Measurements from ENCODE around the gene PITPNB. TPM values are rescaled to one million over a fixed set of nuclear protein-coding genes. Genes with fewer than 3 reads are reported as not detected.

The PITPNB gene
- total RNA-seq, 1 donor from 2014 or later = 74.4 TPM

GRCh38 chr22:27918341-27919221 is 475 bp downstream of the PITPNB start:
- Mint-ChIP-seq H3K4me1 (ENCODE audit: low read depth) (peaks cover 27% of the 10 kb centered on the region), H3K9me3 (ENCODE audit: low read depth) (no peaks in the 10 kb centered on the region), H3K27ac (peak overlapping the region; percentile 99), H3K27me3 (no peaks in the 10 kb centered on the region), H3K36me3 (ENCODE audit: insufficient read depth) (peaks cover 6% of the 10 kb centered on the region), H3K4me3 (ENCODE audit: low read depth) (peak overlapping the region; percentile 97)
- DNase-seq (ENCODE audit: low spot score, unreplicated experiment) = peak; percentile 37
- no peak for TF ChIP-seq CTCF (IDR thresholded peaks at IDR 0.05; ENCODE audit: unreplicated experiment)

- Mint-ChIP-seq H3K27ac (no peak overlapping the region), H3K4me3 (ENCODE audit: low read depth) (no peak overlapping the region), H3K27me3 (no peaks in the 10 kb centered on the region), H3K9me3 (ENCODE audit: low read depth) (no peaks in the 10 kb centered on the region), H3K4me1 (ENCODE audit: low read depth) (peaks cover 36% of the 10 kb centered on the region), H3K36me3 (ENCODE audit: insufficient read depth) (no peaks in the 10 kb centered on the region)
- TF ChIP-seq CTCF (IDR thresholded peaks at IDR 0.05; ENCODE audit: unreplicated experiment) = no peak
- DNase-seq (ENCODE audit: low spot score, unreplicated experiment) = no peak
Observed at GRCh38 chr22:27915986-27916385, 3.1 kb downstream of the PITPNB start.

GRCh38 chr22:27913162-27913741 is 5.8 kb downstream of the PITPNB start:
- H3K27me3 Mint-ChIP-seq = no peaks in the 10 kb centered on the region
- H3K9me3 Mint-ChIP-seq (ENCODE audit: low read depth) = no peaks in the 10 kb centered on the region
- peaks cover 12% of the 10 kb centered on the region for H3K36me3 Mint-ChIP-seq (ENCODE audit: insufficient read depth)
- DNase-seq (ENCODE audit: low spot score, unreplicated experiment) = no peak
- TF ChIP-seq CTCF (IDR thresholded peaks at IDR 0.05; ENCODE audit: unreplicated experiment) = no peak
- peak overlapping the region; percentile 88 for H3K27ac Mint-ChIP-seq
- peaks cover 28% of the 10 kb centered on the region for H3K4me1 Mint-ChIP-seq (ENCODE audit: low read depth)
- no peak overlapping the region for H3K4me3 Mint-ChIP-seq (ENCODE audit: low read depth)

- peaks cover 23% of the 10 kb centered on the region for H3K4me1 Mint-ChIP-seq (ENCODE audit: low read depth)
- peaks cover 12% of the 10 kb centered on the region for H3K36me3 Mint-ChIP-seq (ENCODE audit: insufficient read depth)
- no peak for DNase-seq (ENCODE audit: low spot score, unreplicated experiment)
- no peaks in the 10 kb centered on the region for H3K27me3 Mint-ChIP-seq
- no peak for TF ChIP-seq CTCF (IDR thresholded peaks at IDR 0.05; ENCODE audit: unreplicated experiment)
- H3K9me3 Mint-ChIP-seq (ENCODE audit: low read depth) = no peaks in the 10 kb centered on the region
- H3K27ac Mint-ChIP-seq = no peak overlapping the region
- no peak overlapping the region for H3K4me3 Mint-ChIP-seq (ENCODE audit: low read depth)
Observed at GRCh38 chr22:27912101-27912500, 7.0 kb downstream of the PITPNB start.

DNA sequence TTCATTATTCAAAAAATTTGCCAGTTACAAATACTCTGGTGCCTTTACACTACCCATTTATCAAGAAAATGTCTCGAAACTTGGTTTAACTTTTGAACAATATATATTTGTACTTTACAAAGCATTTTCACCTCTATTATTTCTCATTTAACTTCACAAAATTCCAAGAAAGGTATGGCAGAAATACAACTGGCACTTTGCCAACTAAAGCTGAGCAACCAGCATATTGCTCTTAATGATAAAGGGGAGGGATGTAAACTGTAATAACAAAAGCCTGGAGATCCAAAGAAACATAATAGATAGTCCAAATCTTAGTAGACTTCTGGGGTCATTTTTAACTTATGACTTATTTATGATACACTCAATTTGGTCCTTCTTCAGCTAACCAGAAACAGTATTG is 7.7 kb downstream of the PITPNB start:
- Mint-ChIP-seq H3K36me3 (ENCODE audit: insufficient read depth) (peaks cover 14% of the 10 kb centered on the region), H3K27me3 (no peaks in the 10 kb centered on the region), H3K4me3 (ENCODE audit: low read depth) (no peak overlapping the region), H3K4me1 (ENCODE audit: low read depth) (peaks cover 19% of the 10 kb centered on the region), H3K9me3 (ENCODE audit: low read depth) (no peaks in the 10 kb centered on the region), H3K27ac (no peak overlapping the region)
- DNase-seq (ENCODE audit: low spot score, unreplicated experiment) = no peak
- no peak for TF ChIP-seq CTCF (IDR thresholded peaks at IDR 0.05; ENCODE audit: unreplicated experiment)
